22Rv1 (cell line): ENCODE data around the gene WDR4.
"Not testable (repeated sequence)": the region's sequence is repeated elsewhere in the genome, so short reads cannot be mapped to it uniquely, and the experiment has no call there.

ENCODE experiments used
- H3K27ac ChIP-seq: fragments of 450-650 bp; 2 replicates; pipeline ENCODE4 v1.5.1; 2017
- CTCF ChIP-seq: fragments of 450-650 bp; IDR thresholded peaks from 2 replicates; pipeline ENCODE4 v1.5.1; 2017; ENCODE audit warnings: mild to moderate bottlenecking
- ZFX ChIP-seq: fragments of 450-650 bp; IDR thresholded peaks from 2 replicates; pipeline ENCODE4 v1.6.1; 2017; ENCODE audit warnings: antibody characterized with exemption, borderline replicate concordance

Gene WDR4

GRCh38 chr21:42839271-42840231 is 39.8 kb downstream of the WDR4 start:
- TF ChIP-seq CTCF = no peak
- TF ChIP-seq ZFX = no peak
- no peak overlapping the region for H3K27ac ChIP-seq

GRCh38 chr21:42838212-42838690 is 41.1 kb downstream of the WDR4 start:
- not testable (repeated sequence) for H3K27ac ChIP-seq

GRCh38 chr21:42837421-42838211 is 41.7 kb downstream of the WDR4 start:
- TF ChIP-seq CTCF = no peak
- TF ChIP-seq ZFX = no peak
- H3K27ac ChIP-seq = no peak overlapping the region

GRCh38 chr21:42836767-42837301 is 42.5 kb downstream of the WDR4 start:
- TF ChIP-seq ZFX (no peak), CTCF (no peak)
- H3K27ac ChIP-seq = no peak overlapping the region

GRCh38 chr21:42836402-42836666 is 43.0 kb downstream of the WDR4 start:
- TF ChIP-seq CTCF (no peak), ZFX (no peak)
- H3K27ac ChIP-seq = no peak overlapping the region

- TF ChIP-seq ZFX (no peak), CTCF (no peak)
- no peak overlapping the region for H3K27ac ChIP-seq
Observed at GRCh38 chr21:42835611-42836401, 43.5 kb downstream of the WDR4 start.

- TF ChIP-seq CTCF (no peak), ZFX (no peak)
- H3K27ac ChIP-seq = no peak overlapping the region
Observed at GRCh38 chr21:42835211-42835610, 44.1 kb downstream of the WDR4 start.
